Measurements from ENCODE around the gene PILRA. TPM values are rescaled to one million over a fixed set of nuclear protein-coding genes. Genes with fewer than 3 reads are reported as not detected.

PILRA gene
- total and polyA plus RNA-seq, 2 of the 8 experiments (the other 6 are each of a cell fraction or from before 2014, with no cell fraction given): 7.6 to 10.6 TPM

DNA sequence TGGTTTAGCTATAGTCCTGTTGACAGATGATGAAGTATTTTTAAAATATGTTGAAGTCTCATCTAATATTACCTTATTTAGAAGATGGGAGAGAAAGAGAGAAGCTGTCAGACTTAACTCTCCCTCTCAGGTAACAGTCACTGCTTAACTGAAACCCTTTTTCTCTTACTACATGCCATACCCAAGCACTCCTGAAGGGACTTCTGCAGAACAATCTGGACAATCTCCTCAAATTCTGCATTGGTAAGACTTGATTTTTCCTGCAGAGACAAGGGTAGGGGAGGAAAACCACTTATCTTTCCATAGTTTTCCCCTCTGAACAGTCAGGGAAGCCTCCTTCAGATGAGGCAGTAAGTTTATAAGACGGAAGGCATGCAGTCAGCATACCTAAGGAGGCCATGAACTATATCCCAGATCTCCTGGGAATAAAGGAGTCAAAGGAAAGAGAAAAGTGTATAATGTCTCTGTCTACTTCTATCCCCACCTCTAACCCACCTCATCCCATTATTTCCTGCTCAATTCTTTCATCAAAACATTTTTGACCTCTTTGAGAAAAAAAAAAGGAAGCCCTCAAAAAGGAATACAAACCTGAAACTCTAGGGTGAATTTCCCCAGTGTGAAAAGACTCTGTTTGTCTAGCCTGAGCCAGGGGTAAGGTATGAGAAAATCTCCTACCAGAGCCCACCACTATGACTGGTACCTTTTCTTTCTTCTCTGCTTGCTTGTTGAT, 45.8 kb downstream of the PILRA start (continued):
- TF ChIP-seq, protein P1, sequence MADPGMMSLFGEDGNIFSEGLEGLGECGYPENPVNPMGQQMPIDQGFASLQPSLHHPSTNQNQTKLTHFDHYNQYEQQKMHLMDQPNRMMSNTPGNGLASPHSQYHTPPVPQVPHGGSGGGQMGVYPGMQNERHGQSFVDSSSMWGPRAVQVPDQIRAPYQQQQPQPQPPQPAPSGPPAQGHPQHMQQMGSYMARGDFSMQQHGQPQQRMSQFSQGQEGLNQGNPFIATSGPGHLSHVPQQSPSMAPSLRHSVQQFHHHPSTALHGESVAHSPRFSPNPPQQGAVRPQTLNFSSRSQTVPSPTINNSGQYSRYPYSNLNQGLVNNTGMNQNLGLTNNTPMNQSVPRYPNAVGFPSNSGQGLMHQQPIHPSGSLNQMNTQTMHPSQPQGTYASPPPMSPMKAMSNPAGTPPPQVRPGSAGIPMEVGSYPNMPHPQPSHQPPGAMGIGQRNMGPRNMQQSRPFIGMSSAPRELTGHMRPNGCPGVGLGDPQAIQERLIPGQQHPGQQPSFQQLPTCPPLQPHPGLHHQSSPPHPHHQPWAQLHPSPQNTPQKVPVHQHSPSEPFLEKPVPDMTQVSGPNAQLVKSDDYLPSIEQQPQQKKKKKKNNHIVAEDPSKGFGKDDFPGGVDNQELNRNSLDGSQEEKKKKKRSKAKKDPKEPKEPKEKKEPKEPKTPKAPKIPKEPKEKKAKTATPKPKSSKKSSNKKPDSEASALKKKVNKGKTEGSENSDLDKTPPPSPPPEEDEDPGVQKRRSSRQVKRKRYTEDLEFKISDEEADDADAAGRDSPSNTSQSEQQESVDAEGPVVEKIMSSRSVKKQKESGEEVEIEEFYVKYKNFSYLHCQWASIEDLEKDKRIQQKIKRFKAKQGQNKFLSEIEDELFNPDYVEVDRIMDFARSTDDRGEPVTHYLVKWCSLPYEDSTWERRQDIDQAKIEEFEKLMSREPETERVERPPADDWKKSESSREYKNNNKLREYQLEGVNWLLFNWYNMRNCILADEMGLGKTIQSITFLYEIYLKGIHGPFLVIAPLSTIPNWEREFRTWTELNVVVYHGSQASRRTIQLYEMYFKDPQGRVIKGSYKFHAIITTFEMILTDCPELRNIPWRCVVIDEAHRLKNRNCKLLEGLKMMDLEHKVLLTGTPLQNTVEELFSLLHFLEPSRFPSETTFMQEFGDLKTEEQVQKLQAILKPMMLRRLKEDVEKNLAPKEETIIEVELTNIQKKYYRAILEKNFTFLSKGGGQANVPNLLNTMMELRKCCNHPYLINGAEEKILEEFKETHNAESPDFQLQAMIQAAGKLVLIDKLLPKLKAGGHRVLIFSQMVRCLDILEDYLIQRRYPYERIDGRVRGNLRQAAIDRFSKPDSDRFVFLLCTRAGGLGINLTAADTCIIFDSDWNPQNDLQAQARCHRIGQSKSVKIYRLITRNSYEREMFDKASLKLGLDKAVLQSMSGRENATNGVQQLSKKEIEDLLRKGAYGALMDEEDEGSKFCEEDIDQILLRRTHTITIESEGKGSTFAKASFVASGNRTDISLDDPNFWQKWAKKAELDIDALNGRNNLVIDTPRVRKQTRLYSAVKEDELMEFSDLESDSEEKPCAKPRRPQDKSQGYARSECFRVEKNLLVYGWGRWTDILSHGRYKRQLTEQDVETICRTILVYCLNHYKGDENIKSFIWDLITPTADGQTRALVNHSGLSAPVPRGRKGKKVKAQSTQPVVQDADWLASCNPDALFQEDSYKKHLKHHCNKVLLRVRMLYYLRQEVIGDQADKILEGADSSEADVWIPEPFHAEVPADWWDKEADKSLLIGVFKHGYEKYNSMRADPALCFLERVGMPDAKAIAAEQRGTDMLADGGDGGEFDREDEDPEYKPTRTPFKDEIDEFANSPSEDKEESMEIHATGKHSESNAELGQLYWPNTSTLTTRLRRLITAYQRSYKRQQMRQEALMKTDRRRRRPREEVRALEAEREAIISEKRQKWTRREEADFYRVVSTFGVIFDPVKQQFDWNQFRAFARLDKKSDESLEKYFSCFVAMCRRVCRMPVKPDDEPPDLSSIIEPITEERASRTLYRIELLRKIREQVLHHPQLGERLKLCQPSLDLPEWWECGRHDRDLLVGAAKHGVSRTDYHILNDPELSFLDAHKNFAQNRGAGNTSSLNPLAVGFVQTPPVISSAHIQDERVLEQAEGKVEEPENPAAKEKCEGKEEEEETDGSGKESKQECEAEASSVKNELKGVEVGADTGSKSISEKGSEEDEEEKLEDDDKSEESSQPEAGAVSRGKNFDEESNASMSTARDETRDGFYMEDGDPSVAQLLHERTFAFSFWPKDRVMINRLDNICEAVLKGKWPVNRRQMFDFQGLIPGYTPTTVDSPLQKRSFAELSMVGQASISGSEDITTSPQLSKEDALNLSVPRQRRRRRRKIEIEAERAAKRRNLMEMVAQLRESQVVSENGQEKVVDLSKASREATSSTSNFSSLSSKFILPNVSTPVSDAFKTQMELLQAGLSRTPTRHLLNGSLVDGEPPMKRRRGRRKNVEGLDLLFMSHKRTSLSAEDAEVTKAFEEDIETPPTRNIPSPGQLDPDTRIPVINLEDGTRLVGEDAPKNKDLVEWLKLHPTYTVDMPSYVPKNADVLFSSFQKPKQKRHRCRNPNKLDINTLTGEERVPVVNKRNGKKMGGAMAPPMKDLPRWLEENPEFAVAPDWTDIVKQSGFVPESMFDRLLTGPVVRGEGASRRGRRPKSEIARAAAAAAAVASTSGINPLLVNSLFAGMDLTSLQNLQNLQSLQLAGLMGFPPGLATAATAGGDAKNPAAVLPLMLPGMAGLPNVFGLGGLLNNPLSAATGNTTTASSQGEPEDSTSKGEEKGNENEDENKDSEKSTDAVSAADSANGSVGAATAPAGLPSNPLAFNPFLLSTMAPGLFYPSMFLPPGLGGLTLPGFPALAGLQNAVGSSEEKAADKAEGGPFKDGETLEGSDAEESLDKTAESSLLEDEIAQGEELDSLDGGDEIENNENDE (IDR thresholded peaks at IDR 0.05; ENCODE audit: insufficient replicate concordance, low read length): no peak
- no peak for TF ChIP-seq SIRT6 (IDR thresholded peaks at IDR 0.05; ENCODE audit: low read length)
- no peak for TF ChIP-seq CHD2 (IDR thresholded peaks at IDR 0.05; ENCODE audit: low read length)
- TF ChIP-seq TCF12 (IDR thresholded peaks at IDR 0.05; ENCODE audit: low read depth, low read length): no peak
